Inflammatory macrophage (primary cell): ENCODE measurements around the gene GPR183.
"Not testable (repeated sequence)": the region's sequence is repeated elsewhere in the genome, so short reads cannot be mapped to it uniquely, and the experiment has no call there.

ENCODE experiments used
- DNase-seq, 2 donors: peaks; one replicate each; pipeline ENCODE4 v3.0.0-alpha.2; 2020 to 2022

The GPR183 gene

GRCh38 chr13:99266827-99267226 lies 40.4 kb downstream of the GPR183 start:
- DNase-seq = no peak

GRCh38 chr13:99265821-99266426 lies 41.3 kb downstream of the GPR183 start:
- peak; percentile 51 to 68 for DNase-seq

GRCh38 chr13:99265162-99265800 lies 41.9 kb downstream of the GPR183 start:
- no peak for DNase-seq

- no peak for DNase-seq
Observed at GRCh38 chr13:99264051-99264450, 43.1 kb downstream of the GPR183 start.

GRCh38 chr13:99263126-99263785 lies 43.9 kb downstream of the GPR183 start:
- no peak for DNase-seq

- DNase-seq = no peak
Observed at GRCh38 chr13:99261059-99261458, 46.1 kb downstream of the GPR183 start.

GRCh38 chr13:99260216-99260615 lies 47.0 kb downstream of the GPR183 start:
- DNase-seq = no peak

- DNase-seq = peak; percentile 60 to 67
Observed at GRCh38 chr13:99258946-99259345, 48.3 kb downstream of the GPR183 start.

- peak; percentile 36 to 56 for DNase-seq
Observed at GRCh38 chr13:99258210-99258860, 48.9 kb downstream of the GPR183 start, which contains the start of gene GPR18. Gene GPR18 (minus strand): TSS chr13:99258379. CDS start chr13:99255872, 2,507 bp downstream.

- no peak for DNase-seq
Observed at GRCh38 chr13:99257291-99257690, 49.9 kb downstream of the GPR183 start.

GRCh38 chr13:99256709-99257108 lies 50.5 kb downstream of the GPR183 start:
- DNase-seq = peak in 1 of 2 donors; percentile 31

GRCh38 chr13:99256283-99256682 lies 50.9 kb downstream of the GPR183 start:
- DNase-seq = no peak

- DNase-seq = no peak
Observed at GRCh38 chr13:99255271-99255670, 51.9 kb downstream of the GPR183 start.

GRCh38 chr13:99254830-99255229 lies 52.4 kb downstream of the GPR183 start:
- DNase-seq = no peak

GRCh38 chr13:99251921-99252320 lies 55.3 kb downstream of the GPR183 start:
- DNase-seq = peak; percentile 45 to 51

GRCh38 chr13:99250982-99251825 lies 56.0 kb downstream of the GPR183 start:
- no peak for DNase-seq

GRCh38 chr13:99249606-99250005 lies 57.6 kb downstream of the GPR183 start:
- DNase-seq = not testable (repeated sequence)

GRCh38 chr13:99249178-99249577 lies 58.0 kb downstream of the GPR183 start:
- DNase-seq = not testable (repeated sequence)

- DNase-seq = no peak
Observed at GRCh38 chr13:99246100-99246499, 61.1 kb downstream of the GPR183 start.
